Measurements from ENCODE around the gene RERG.

The RERG gene

GRCh38 chr12:15154103-15154502 is 67.1 kb downstream of the RERG start:
- Histone ChIP-seq H3K36me3 (ENCODE audit: insufficient read depth) (no peaks in the 10 kb centered on the region), H4K20me1 (ENCODE audit: insufficient read depth) (no peaks in the 10 kb centered on the region), H3K4me2 (no peak overlapping the region), H3K4me1 (ENCODE audit: low read depth, poor library complexity, severe bottlenecking) (no peaks in the 10 kb centered on the region), H3K4me3 (IDR thresholded peaks at IDR 0.05; ENCODE audit: insufficient read depth, low read depth, low read length) (no peak overlapping the region), H3K27me3 (ENCODE audit: insufficient read depth, low read depth) (no peaks in the 10 kb centered on the region), H3K79me2 (ENCODE audit: insufficient read depth, low read depth) (no peaks in the 10 kb centered on the region), H3K9ac (no peak overlapping the region), H2AFZ (ENCODE audit: low read depth) (no peak overlapping the region), H3K27ac (no peak overlapping the region)
- no peak for TF ChIP-seq CTCF (conservative IDR thresholded peaks at IDR 0.05; ENCODE audit: low read depth, low read length)

GRCh38 chr12:15152868-15153267 is 68.3 kb downstream of the RERG start:
- H3K4me2 ChIP-seq, result no peak overlapping the region

GRCh38 chr12:15152456-15152855 is 68.8 kb downstream of the RERG start:
- H3K4me2 ChIP-seq, result no peak overlapping the region
- H3K4me1 ChIP-seq (ENCODE audit: low read depth, poor library complexity, severe bottlenecking), result no peaks in the 10 kb centered on the region
- H4K20me1 ChIP-seq (ENCODE audit: insufficient read depth), result no peaks in the 10 kb centered on the region

More at GRCh38 chr12:15152868-15153267, 68.3 kb downstream of the RERG start:
- H3K27ac ChIP-seq, result no peak overlapping the region
- no peaks in the 10 kb centered on the region for H3K79me2 ChIP-seq (ENCODE audit: insufficient read depth, low read depth)
- no peak overlapping the region for H2AFZ ChIP-seq (ENCODE audit: low read depth)
- no peak for TF ChIP-seq CTCF (conservative IDR thresholded peaks at IDR 0.05; ENCODE audit: low read depth, low read length)
- H3K36me3 ChIP-seq (ENCODE audit: insufficient read depth), result no peaks in the 10 kb centered on the region
- H4K20me1 ChIP-seq (ENCODE audit: insufficient read depth), result no peaks in the 10 kb centered on the region
- no peak overlapping the region for H3K9ac ChIP-seq
- H3K27me3 ChIP-seq (ENCODE audit: insufficient read depth, low read depth), result no peaks in the 10 kb centered on the region
- H3K4me3 ChIP-seq (IDR thresholded peaks at IDR 0.05; ENCODE audit: insufficient read depth, low read depth, low read length), result no peak overlapping the region
- H3K4me1 ChIP-seq (ENCODE audit: low read depth, poor library complexity, severe bottlenecking), result no peaks in the 10 kb centered on the region

GRCh38 chr12:15151161-15152091 is 69.8 kb downstream of the RERG start:
- no peak overlapping the region for H3K9ac ChIP-seq
- no peaks in the 10 kb centered on the region for H3K36me3 ChIP-seq (ENCODE audit: insufficient read depth)
- H4K20me1 ChIP-seq (ENCODE audit: insufficient read depth), result no peaks in the 10 kb centered on the region
- no peak overlapping the region for H3K4me2 ChIP-seq
- H3K27ac ChIP-seq, result no peak overlapping the region
- H3K4me3 ChIP-seq (IDR thresholded peaks at IDR 0.05; ENCODE audit: insufficient read depth, low read depth, low read length), result no peak overlapping the region
- H3K79me2 ChIP-seq (ENCODE audit: insufficient read depth, low read depth), result no peaks in the 10 kb centered on the region
- TF ChIP-seq CTCF (conservative IDR thresholded peaks at IDR 0.05; ENCODE audit: low read depth, low read length), result peak; percentile 50
- H3K4me1 ChIP-seq (ENCODE audit: low read depth, poor library complexity, severe bottlenecking), result no peaks in the 10 kb centered on the region
- no peak overlapping the region for H2AFZ ChIP-seq (ENCODE audit: low read depth)
- H3K27me3 ChIP-seq (ENCODE audit: insufficient read depth, low read depth), result no peaks in the 10 kb centered on the region

More at GRCh38 chr12:15152456-15152855, 68.8 kb downstream of the RERG start:
- H3K4me3 ChIP-seq (IDR thresholded peaks at IDR 0.05; ENCODE audit: insufficient read depth, low read depth, low read length), result no peak overlapping the region
- H3K27ac ChIP-seq, result no peak overlapping the region
- H3K27me3 ChIP-seq (ENCODE audit: insufficient read depth, low read depth), result no peaks in the 10 kb centered on the region
- H3K79me2 ChIP-seq (ENCODE audit: insufficient read depth, low read depth), result no peaks in the 10 kb centered on the region
- H3K9ac ChIP-seq, result no peak overlapping the region
- no peak overlapping the region for H2AFZ ChIP-seq (ENCODE audit: low read depth)
- H3K36me3 ChIP-seq (ENCODE audit: insufficient read depth), result no peaks in the 10 kb centered on the region
- TF ChIP-seq CTCF (conservative IDR thresholded peaks at IDR 0.05; ENCODE audit: low read depth, low read length), result no peak

Data from KMS-11 (cell line).